GM12874 (cell line): ENCODE measurements around the gene TTC9C.

Source experiments
- CTCF ChIP-seq: IDR thresholded peaks from 2 replicates; pipeline ENCODE4 v1.5.1; 2011; ENCODE audit warnings: low read depth, mild to moderate bottlenecking, control low read depth, low read length, moderate library complexity; ENCODE audit not compliant: insufficient read depth

Gene TTC9C

DNA sequence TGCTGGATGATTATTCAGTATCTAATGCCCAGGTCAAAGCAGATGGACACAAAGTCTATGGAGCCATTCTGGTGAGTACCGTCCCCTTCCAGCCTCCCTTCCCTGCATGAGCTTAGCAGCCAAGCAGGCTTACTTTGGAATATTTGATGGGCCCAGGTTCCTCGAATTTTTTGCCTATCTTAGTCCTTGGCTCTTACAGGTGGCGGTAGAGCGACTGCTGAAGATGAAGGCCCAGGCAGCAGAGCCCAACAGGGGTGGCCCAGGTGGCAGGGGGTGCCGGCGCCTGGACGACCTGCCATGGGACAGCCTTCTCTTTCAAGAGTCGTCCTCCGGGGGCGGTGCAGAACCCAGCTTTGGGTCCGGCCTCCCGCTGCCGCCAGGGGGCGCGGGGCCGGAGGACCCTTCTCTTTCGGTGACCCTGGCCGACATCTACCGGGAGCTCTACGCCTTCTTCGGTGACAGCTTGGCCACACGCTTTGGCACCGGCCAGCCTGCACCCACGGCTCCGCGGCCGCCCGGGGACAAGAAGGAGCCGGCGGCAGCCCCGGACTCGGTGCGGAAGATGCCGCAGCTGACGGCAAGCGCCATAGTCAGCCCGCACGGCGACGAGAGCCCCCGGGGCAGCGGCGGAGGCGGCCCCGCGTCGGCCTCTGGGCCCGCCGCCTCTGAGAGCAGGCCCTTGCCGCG lies 58.2 kb downstream of the TTC9C start:
- peak; percentile 100 for TF ChIP-seq CTCF

- TF ChIP-seq CTCF: peak; percentile 79
These were observed 58.9 kb downstream of the TTC9C start, which contains the start of gene TMEM179B for GRCh38 chr11:62787005-62787759. TMEM179B (plus strand) TSS chr11:62787402; CDS start chr11:62787432, 30 bp downstream.
